Esophagus muscularis mucosa (tissue), 4 donors: Measurements from ENCODE around the gene CSNK1G1. TPM values are rescaled to one million over a fixed set of nuclear protein-coding genes. Genes with fewer than 3 reads are reported as not detected.

Experiments used
- DNase-seq: peaks from one replicate; pipeline ENCODE4 v3.0.0-alpha.2; 2017; ENCODE audit errors: extremely low spot score
- H3K27ac ChIP-seq, 4 donors: fragments of 200-600 bp; sonication (generic); replicated peaks in 1 of 4; 1 replicate in 3 of 4; 2 replicates in 1 of 4; pipeline ENCODE4 v1.5.1; 2016 to 2019; ENCODE audit warnings: mild to moderate bottlenecking in 1 of 4
- H3K27me3 ChIP-seq, 4 donors: fragments of 200-600 bp; sonication (generic); one replicate each; pipeline versions ENCODE4 v1.5.1 to v1.6.0; 2016 to 2019
- H3K36me3 ChIP-seq, 4 donors: fragments of 200-600 bp; sonication (generic); one replicate each; pipeline ENCODE4 v1.5.1; 2016 to 2019
- H3K4me1 ChIP-seq, 4 donors: fragments of 200-600 bp; sonication (generic); one replicate each; pipeline ENCODE4 v1.5.1; 2016 to 2019
- H3K4me3 ChIP-seq, 4 donors: fragments of 200-600 bp; sonication (generic); 1 replicate in 2 of 4; 2 replicates in 2 of 4; pipeline ENCODE4 v1.5.1; 2016 to 2019; ENCODE audit warnings: mild to moderate bottlenecking in 4 of 4, moderate library complexity in 1 of 4
- H3K9me3 ChIP-seq, 4 donors: fragments of 200-600 bp; sonication (generic); 1 replicate in 3 of 4; 2 replicates in 1 of 4; pipeline ENCODE4 v1.5.1; 2016 to 2019
- EP300 ChIP-seq: sonication (generic); formaldehyde crosslinking; IDR thresholded peaks from one replicate; pipeline ENCODE4 v1.6.1; 2017; ENCODE audit warnings: antibody characterized with exemption
- POLR2A ChIP-seq: fragments of 450-650 bp; IDR thresholded peaks from one replicate; pipeline ENCODE4 v1.6.1; 2017; ENCODE audit warnings: antibody characterized with exemption, moderate library complexity, mild to moderate bottlenecking, low read depth
- POLR2AphosphoS5 ChIP-seq, 2 donors: sonication (generic); formaldehyde crosslinking; IDR thresholded peaks; one replicate each; pipeline ENCODE4 v1.6.1; 2017; ENCODE audit warnings: antibody characterized with exemption in 2 of 2
- WGBS: methylation state at CpG from one replicate; pipeline ENCODE4 v1.1.5; 2018; 5-methylcytosine and 5-hydroxymethylcytosine counted together
- intact Hi-C: fragments of 100-400 bp; cut with DNase I; formaldehyde crosslinking; loops from one replicate; pipeline ENCODE4 v1.15.1; 2023
- total RNA-seq, 4 donors: library from RNA; depleted of rRNA; stranded (reverse); fragments of >200 nt; gene quantifications; one replicate each; pipeline versions ENCODE4 v1.1.0 to v1.2.1, GENCODE V29; 2016
- TF ChIP-seq, protein P1 (sequence below), 3 experiments: fragments of 200-600 bp in 2 of 3; fragments of 450-650 bp in 1 of 3; sonication (generic) in 2 of 3; IDR thresholded peaks; one replicate each; pipeline ENCODE4 v1.5.1; 2017 to 2019; ENCODE audit warnings: antibody characterized with exemption in 3 of 3, mild to moderate bottlenecking in 2 of 3, moderate library complexity in 1 of 3

Gene CSNK1G1
- total RNA-seq, 4 donors from 2014 or later: 9.1 to 11.2 (median 10.1) TPM

DNA sequence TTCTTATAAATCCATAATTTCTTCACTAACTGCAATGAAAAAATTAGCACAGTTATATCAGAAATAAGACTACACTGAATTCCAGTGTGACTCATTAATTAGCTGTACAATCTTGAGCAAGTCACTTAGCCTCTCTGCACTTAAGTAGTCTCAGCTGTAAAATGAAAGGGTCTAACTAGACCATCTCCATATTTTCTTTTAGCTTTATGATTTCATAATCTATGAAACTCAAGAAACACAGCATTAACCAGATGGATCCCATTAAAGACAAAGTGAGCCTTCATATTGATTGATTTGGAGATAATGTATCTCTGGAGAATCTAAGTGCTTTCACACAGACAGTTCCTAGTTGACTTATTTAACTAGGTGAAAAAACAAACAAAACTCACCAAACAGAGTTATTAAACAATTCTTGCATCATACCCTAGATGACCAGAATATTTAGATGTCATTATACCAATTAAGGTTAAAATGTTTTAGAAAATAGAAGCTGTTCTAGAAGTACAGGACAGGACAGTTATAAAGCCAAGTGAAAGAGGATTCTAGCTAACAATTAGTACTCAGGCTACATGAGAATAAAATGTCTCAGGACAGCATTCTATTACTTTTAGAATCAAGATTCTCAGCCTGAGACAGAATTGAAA, 11.2 kb downstream of the CSNK1G1 start:
- no peak for DNase-seq
- intact Hi-C loops: no loop called here

DNA sequence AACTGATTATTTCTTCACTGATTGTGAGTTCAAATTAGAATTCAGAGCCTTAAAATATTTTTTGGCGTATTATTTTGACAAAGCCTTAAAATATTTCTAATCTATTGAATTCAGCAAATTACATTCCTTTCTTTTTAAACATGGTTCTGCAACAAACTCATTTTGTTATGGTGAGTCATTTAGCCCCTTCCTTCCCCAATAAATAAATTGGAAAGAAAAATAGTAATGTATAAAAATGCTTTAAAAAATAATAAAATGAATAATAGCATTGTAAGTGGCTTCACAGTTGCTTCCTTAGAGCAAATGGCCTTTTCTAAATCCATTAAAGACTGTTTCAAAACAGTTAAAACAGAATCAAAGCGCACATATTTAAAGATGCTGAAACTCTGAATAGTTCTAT, 12.1 kb downstream of the CSNK1G1 start:
- Histone ChIP-seq H3K27me3 (no peaks in the 10 kb centered on the region), H3K27ac (no peak overlapping the region), H3K4me1 (peaks cover 4 to 21% (median 17%) of the 10 kb centered on the region in 4 donors), H3K36me3 (peaks cover 0 to 20% (median 11%) of the 10 kb centered on the region in 4 donors), H3K9me3 (no peaks in the 10 kb centered on the region), H3K4me3 (no peak overlapping the region)
- intact Hi-C loops: no loop called here
- WGBS: 77% methylated on average over 2 of the region's 2 CpGs
- no peak for TF ChIP-seq POLR2A
- TF ChIP-seq POLR2AphosphoS5 (IDR thresholded peaks at IDR 0.05): no peak
- TF ChIP-seq EP300: no peak
- TF ChIP-seq, protein P1, sequence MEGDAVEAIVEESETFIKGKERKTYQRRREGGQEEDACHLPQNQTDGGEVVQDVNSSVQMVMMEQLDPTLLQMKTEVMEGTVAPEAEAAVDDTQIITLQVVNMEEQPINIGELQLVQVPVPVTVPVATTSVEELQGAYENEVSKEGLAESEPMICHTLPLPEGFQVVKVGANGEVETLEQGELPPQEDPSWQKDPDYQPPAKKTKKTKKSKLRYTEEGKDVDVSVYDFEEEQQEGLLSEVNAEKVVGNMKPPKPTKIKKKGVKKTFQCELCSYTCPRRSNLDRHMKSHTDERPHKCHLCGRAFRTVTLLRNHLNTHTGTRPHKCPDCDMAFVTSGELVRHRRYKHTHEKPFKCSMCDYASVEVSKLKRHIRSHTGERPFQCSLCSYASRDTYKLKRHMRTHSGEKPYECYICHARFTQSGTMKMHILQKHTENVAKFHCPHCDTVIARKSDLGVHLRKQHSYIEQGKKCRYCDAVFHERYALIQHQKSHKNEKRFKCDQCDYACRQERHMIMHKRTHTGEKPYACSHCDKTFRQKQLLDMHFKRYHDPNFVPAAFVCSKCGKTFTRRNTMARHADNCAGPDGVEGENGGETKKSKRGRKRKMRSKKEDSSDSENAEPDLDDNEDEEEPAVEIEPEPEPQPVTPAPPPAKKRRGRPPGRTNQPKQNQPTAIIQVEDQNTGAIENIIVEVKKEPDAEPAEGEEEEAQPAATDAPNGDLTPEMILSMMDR (IDR thresholded peaks at IDR 0.05): no peak
- no peak for DNase-seq

More for the DNA sequence above, 11.2 kb downstream of the CSNK1G1 start:
- peaks cover 0 to 22% (median 11%) of the 10 kb centered on the region in 4 donors for H3K36me3 ChIP-seq
- no peak overlapping the region for H3K27ac ChIP-seq
- no peak overlapping the region for H3K4me3 ChIP-seq
- peaks cover 4 to 21% (median 17%) of the 10 kb centered on the region in 4 donors for H3K4me1 ChIP-seq
- no peaks in the 10 kb centered on the region for H3K9me3 ChIP-seq
- no peaks in the 10 kb centered on the region for H3K27me3 ChIP-seq
- TF ChIP-seq EP300: no peak
- no peak for TF ChIP-seq POLR2AphosphoS5 (IDR thresholded peaks at IDR 0.05)
- TF ChIP-seq, protein P1 (IDR thresholded peaks at IDR 0.05): no peak
- TF ChIP-seq POLR2A: no peak

DNA sequence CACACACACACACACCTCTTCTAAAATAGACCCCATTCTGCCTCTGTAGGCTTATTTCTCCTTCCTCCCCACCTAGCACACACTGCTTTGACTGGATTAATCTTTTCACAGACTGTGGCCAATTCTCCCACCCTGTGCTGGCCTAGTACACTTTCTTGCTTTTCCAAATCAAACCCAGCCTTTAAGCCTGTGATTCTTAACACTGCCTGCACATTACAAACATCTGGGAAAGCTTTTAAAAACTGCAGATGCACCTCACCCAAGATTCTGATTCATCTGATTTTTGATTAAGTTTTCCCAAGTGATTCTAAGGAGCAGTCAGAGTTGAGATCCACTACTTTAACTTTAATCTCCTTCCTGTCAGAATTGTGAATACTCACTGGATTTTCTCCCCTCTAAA, 12.8 kb downstream of the CSNK1G1 start:
- no peak overlapping the region for H3K27ac ChIP-seq
- DNase-seq: no peak
- peaks cover 0 to 19% (median 11%) of the 10 kb centered on the region in 4 donors for H3K36me3 ChIP-seq
- peaks cover 4 to 21% (median 17%) of the 10 kb centered on the region in 4 donors for H3K4me1 ChIP-seq
- H3K4me3 ChIP-seq: no peak overlapping the region
- intact Hi-C loops: no loop called here
- no peaks in the 10 kb centered on the region for H3K27me3 ChIP-seq
- no peaks in the 10 kb centered on the region for H3K9me3 ChIP-seq
- TF ChIP-seq POLR2A: no peak
- TF ChIP-seq EP300: no peak
- TF ChIP-seq, protein P1 (IDR thresholded peaks at IDR 0.05): no peak
- no peak for TF ChIP-seq POLR2AphosphoS5 (IDR thresholded peaks at IDR 0.05)

DNA sequence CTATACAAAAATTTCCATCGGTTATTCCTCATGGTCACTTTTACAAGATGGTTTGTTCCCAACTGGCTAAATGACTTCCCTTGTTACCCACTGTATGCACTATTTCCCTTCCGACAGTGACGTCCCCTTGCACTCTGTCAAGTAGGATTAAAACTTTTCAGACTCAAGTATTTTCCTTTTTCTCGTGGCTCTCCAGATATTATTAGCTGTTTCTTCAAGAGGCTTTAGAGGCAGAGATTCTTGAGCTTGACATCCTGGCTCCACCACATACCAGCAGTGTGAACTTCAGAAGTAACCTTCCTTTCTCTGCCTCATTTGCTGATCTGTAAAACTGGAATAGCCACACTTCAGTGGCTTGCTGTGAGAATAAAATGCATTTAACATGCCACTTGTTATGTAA, 14.0 kb downstream of the CSNK1G1 start:
- Histone ChIP-seq H3K4me3 (no peak overlapping the region), H3K4me1 (peaks cover 4 to 21% (median 17%) of the 10 kb centered on the region in 4 donors), H3K27me3 (no peaks in the 10 kb centered on the region), H3K9me3 (no peaks in the 10 kb centered on the region), H3K27ac (no peak overlapping the region), H3K36me3 (peaks cover 0 to 13% (median 8%) of the 10 kb centered on the region in 4 donors)
- WGBS: 82% methylated on average over 4 of the region's 4 CpGs
- DNase-seq: no peak
- TF ChIP-seq POLR2AphosphoS5 (IDR thresholded peaks at IDR 0.05): no peak
- TF ChIP-seq EP300: no peak
- no peak for TF ChIP-seq POLR2A
- TF ChIP-seq, protein P1 (IDR thresholded peaks at IDR 0.05): no peak
- intact Hi-C loops: no loop called here

DNA sequence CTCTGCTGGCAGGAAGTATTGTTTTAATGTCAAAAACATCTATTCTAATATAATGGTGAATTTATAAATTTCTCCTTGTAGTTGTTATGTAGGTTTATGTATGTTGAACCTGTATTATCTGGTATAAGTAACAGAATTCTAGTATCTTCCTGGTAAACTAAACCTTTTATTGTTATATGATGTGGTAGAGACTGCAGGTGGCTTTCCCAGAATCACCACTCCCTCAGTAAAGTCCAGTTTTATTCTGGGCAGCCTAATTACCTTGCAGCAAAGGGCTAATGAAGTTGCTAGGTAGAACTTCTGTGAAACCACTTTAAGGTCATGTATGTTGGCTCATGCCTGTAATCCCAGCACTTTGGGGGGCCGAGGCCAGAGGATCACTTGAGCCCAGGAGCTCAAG, 15.6 kb downstream of the CSNK1G1 start:
- Histone ChIP-seq H3K9me3 (no peaks in the 10 kb centered on the region), H3K27me3 (no peaks in the 10 kb centered on the region), H3K4me1 (peaks cover 3 to 20% (median 17%) of the 10 kb centered on the region in 4 donors), H3K27ac (no peak overlapping the region), H3K4me3 (no peak overlapping the region), H3K36me3 (peaks cover 0 to 13% (median 8%) of the 10 kb centered on the region in 4 donors)
- TF ChIP-seq, protein P1 (IDR thresholded peaks at IDR 0.05): no peak
- no peak for TF ChIP-seq POLR2A
- no peak for TF ChIP-seq EP300
- TF ChIP-seq POLR2AphosphoS5 (IDR thresholded peaks at IDR 0.05): no peak
- intact Hi-C loops: no loop called here
- DNase-seq: no peak
- 100% methylated on average over 1 of the region's 1 CpG for WGBS
